Nephron progenitor cell (in vitro differentiated cells): ENCODE measurements around the gene SIDT1.

ENCODE experiments used
- DNase-seq: peaks from one replicate; pipeline ENCODE4 v3.0.0; 2021
- H3K27ac Mint-ChIP-seq: 2 replicates; pipeline ENCODE4 v1.8.0; 2021; ENCODE audit warnings: mild to moderate bottlenecking, moderate library complexity, mixed read lengths
- H3K27me3 Mint-ChIP-seq: 2 replicates; pipeline ENCODE4 v1.8.0; 2021; ENCODE audit warnings: mild to moderate bottlenecking, low read depth, mixed read lengths; ENCODE audit not compliant: poor library complexity
- H3K36me3 Mint-ChIP-seq: 2 replicates; pipeline ENCODE4 v1.8.0; 2021; ENCODE audit warnings: low read depth, mixed read lengths
- H3K4me1 Mint-ChIP-seq: 2 replicates; pipeline ENCODE4 v1.8.0; 2021; ENCODE audit warnings: mixed read lengths
- H3K4me3 Mint-ChIP-seq: 2 replicates; pipeline ENCODE4 v1.8.0; 2021; ENCODE audit warnings: mild to moderate bottlenecking, moderate library complexity, mixed read lengths
- H3K9me3 Mint-ChIP-seq: 2 replicates; pipeline ENCODE4 v1.8.0; 2021; ENCODE audit warnings: mild to moderate bottlenecking, moderate library complexity, mixed read lengths
- TF ChIP-seq, protein P1 (sequence below): fragments of 200-600 bp; sonication (generic); IDR thresholded peaks from 2 replicates; pipeline ENCODE4 v1.5.0; 2021; ENCODE audit warnings: antibody characterized with exemption

SIDT1 gene

DNA sequence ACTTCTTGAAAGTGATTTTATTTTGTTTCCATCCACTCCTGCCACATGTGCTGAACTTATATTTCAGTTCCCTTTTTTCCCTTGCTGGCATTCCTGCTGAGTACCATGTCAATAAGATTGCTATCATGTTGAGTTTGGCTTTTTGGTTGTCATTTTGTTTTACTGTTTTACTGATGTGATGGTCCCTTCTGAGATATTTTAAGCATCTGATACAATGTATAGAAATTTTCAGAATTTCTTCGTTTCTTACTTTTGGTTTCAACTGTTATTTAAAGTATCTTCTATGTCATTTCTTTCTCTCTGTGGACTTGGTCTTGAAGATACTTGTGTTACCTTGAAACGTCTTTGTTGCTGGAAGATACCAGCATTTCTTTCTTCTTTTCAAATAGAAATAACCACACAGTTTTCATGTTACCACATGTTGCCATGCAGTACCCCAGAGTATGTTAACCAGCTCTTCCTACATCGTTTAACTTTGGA lies 14.1 kb downstream of the SIDT1 start:
- H3K4me3 Mint-ChIP-seq: no peak overlapping the region
- H3K36me3 Mint-ChIP-seq: no peaks in the 10 kb centered on the region
- no peak for DNase-seq
- H3K4me1 Mint-ChIP-seq: no peaks in the 10 kb centered on the region
- H3K27me3 Mint-ChIP-seq: peaks cover 30% of the 10 kb centered on the region
- H3K9me3 Mint-ChIP-seq: peaks cover 33% of the 10 kb centered on the region
- TF ChIP-seq, protein P1, sequence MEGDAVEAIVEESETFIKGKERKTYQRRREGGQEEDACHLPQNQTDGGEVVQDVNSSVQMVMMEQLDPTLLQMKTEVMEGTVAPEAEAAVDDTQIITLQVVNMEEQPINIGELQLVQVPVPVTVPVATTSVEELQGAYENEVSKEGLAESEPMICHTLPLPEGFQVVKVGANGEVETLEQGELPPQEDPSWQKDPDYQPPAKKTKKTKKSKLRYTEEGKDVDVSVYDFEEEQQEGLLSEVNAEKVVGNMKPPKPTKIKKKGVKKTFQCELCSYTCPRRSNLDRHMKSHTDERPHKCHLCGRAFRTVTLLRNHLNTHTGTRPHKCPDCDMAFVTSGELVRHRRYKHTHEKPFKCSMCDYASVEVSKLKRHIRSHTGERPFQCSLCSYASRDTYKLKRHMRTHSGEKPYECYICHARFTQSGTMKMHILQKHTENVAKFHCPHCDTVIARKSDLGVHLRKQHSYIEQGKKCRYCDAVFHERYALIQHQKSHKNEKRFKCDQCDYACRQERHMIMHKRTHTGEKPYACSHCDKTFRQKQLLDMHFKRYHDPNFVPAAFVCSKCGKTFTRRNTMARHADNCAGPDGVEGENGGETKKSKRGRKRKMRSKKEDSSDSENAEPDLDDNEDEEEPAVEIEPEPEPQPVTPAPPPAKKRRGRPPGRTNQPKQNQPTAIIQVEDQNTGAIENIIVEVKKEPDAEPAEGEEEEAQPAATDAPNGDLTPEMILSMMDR: no peak
- no peak overlapping the region for H3K27ac Mint-ChIP-seq

DNA sequence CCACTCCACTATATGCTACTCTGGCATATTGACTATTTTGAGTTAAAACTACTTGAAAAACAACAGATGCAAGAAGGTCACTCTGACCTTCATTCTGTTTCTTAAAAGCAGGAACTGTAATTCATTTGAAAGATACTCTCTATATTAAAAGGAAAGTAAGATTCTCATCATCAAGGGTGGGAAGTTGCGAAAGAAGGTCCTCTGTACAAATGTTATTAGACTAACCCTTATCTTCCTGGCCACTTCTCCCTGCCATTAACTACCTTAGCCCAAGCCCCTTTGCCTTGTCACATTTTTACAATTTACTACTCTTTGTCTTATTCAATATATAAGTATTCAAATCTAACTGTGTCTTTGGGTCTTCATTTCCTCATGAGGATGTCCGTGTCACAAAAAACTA lies 16.1 kb downstream of the SIDT1 start:
- Mint-ChIP-seq H3K9me3 (peaks cover 14% of the 10 kb centered on the region), H3K36me3 (no peaks in the 10 kb centered on the region), H3K4me1 (no peaks in the 10 kb centered on the region), H3K4me3 (no peak overlapping the region), H3K27me3 (peaks cover 20% of the 10 kb centered on the region), H3K27ac (no peak overlapping the region)
- DNase-seq: no peak
- TF ChIP-seq, protein P1: no peak

DNA sequence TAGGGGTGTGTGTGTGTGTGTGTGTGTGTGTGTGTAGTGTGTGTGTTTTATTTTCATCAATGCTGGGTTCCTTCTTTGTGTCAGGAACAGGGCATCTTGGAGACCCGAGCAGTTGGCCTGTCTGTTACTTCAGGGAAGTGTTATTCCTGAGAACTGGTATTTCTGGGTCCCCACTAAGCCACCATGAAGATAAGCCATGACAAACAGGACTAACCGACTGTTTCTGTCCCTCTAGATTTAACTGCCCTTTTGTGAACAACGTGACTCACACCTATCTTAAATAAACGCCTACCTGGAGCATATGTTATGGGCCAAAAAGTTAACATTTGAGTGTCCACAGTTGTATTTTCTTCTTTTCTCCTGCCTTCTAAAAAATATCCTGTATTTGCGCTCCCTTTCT lies 19.5 kb downstream of the SIDT1 start:
- H3K36me3 Mint-ChIP-seq: no peaks in the 10 kb centered on the region
- TF ChIP-seq, protein P1: no peak
- H3K4me3 Mint-ChIP-seq: no peak overlapping the region
- H3K9me3 Mint-ChIP-seq: peaks cover 12% of the 10 kb centered on the region
- peaks cover 5% of the 10 kb centered on the region for H3K27me3 Mint-ChIP-seq
- H3K27ac Mint-ChIP-seq: no peak overlapping the region
- DNase-seq: no peak
- H3K4me1 Mint-ChIP-seq: peaks cover 10% of the 10 kb centered on the region

DNA sequence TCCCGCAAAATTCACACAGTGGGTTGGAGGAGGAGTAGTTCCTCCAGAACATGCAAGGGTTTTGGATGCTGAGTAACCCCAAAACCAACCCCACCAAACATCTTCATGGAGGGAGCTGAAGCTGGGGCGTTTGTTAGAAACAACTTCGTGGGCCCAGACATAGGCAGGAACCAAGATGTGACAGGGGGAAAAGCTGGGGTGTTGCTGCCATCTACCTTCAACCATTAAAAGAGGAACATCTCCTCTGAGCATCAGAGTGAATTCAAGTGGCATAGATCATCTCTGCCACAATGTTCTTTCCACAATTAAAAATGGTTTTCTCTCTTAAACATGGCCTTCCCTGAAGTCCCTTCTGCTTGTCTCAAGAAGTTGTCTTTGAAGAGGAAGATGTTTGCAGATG lies 20.5 kb downstream of the SIDT1 start:
- peaks cover 12% of the 10 kb centered on the region for H3K9me3 Mint-ChIP-seq
- DNase-seq: no peak
- H3K36me3 Mint-ChIP-seq: no peaks in the 10 kb centered on the region
- no peak overlapping the region for H3K4me3 Mint-ChIP-seq
- TF ChIP-seq, protein P1: no peak
- H3K4me1 Mint-ChIP-seq: peaks cover 10% of the 10 kb centered on the region
- no peak overlapping the region for H3K27ac Mint-ChIP-seq
- H3K27me3 Mint-ChIP-seq: peaks cover 5% of the 10 kb centered on the region

DNA sequence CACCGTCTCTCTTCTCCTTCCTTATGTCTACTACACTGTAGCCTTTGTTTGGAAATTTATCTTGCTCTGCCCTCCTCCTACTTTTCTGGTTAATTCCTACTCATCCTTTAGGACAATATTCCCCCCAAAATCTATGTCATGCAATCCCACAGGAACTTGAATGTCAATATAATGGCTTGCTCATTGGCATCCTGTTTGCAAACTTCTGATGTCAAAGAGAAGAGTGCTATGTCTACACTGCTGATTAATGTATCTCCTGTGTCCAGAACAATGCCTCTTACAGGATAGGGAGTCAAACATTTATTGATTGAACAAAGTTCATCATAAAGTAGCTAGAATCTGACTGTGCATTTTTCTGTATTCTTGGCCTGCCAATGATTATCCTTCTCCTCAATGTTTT lies 22.8 kb downstream of the SIDT1 start:
- TF ChIP-seq, protein P1: no peak
- H3K27ac Mint-ChIP-seq: no peak overlapping the region
- no peaks in the 10 kb centered on the region for H3K9me3 Mint-ChIP-seq
- no peaks in the 10 kb centered on the region for H3K36me3 Mint-ChIP-seq
- DNase-seq: no peak
- H3K27me3 Mint-ChIP-seq: peaks cover under 1% of the 10 kb centered on the region
- no peak overlapping the region for H3K4me3 Mint-ChIP-seq
- peaks cover 14% of the 10 kb centered on the region for H3K4me1 Mint-ChIP-seq

DNA sequence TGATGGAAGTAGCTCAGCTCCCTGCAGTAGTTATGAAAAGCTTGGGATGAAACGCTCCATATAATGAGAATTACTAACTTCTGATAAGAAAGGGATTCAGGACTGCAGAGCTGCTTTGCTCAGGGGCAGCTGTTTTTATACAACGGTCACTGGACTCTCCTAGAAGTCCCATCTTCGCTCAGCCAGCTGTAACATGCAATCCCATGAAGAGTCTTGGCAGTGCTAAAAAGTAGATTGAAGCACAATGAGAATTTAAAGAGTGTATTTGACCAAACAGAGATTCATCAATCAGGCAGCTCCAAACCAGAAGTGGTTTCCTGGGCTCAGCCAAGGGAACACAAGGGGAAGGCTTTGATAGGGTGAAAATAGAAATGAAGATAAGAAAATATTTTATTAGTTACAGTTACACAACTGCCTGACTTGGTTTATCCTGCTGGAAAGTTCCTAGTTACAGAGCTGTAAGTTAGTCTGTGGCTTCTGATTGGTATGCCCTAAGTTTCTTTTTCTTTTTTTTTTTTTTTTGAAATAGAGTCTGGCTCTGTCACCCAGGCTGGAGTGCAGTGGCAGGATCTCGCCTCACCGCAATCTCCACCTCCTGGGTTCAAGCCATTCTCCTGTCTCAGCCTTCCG lies 24.1 kb downstream of the SIDT1 start:
- no peak overlapping the region for H3K27ac Mint-ChIP-seq

More for the DNA sequence above, 24.1 kb downstream of the SIDT1 start:
- Mint-ChIP-seq H3K27me3 (no peaks in the 10 kb centered on the region), H3K4me3 (no peak overlapping the region), H3K36me3 (no peaks in the 10 kb centered on the region), H3K9me3 (no peaks in the 10 kb centered on the region), H3K4me1 (peaks cover 27% of the 10 kb centered on the region)
- no peak for DNase-seq
- TF ChIP-seq, protein P1: no peak
